ENCODE measurements around the gene RIMBP3C.
"Not testable (repeated sequence)": the region's sequence is repeated elsewhere in the genome, so short reads cannot be mapped to it uniquely, and the experiment has no call there.

GRCh38 chr22:21499623-21500506 lies 51.4 kb downstream of the RIMBP3C start:
- TF ChIP-seq, protein P1, sequence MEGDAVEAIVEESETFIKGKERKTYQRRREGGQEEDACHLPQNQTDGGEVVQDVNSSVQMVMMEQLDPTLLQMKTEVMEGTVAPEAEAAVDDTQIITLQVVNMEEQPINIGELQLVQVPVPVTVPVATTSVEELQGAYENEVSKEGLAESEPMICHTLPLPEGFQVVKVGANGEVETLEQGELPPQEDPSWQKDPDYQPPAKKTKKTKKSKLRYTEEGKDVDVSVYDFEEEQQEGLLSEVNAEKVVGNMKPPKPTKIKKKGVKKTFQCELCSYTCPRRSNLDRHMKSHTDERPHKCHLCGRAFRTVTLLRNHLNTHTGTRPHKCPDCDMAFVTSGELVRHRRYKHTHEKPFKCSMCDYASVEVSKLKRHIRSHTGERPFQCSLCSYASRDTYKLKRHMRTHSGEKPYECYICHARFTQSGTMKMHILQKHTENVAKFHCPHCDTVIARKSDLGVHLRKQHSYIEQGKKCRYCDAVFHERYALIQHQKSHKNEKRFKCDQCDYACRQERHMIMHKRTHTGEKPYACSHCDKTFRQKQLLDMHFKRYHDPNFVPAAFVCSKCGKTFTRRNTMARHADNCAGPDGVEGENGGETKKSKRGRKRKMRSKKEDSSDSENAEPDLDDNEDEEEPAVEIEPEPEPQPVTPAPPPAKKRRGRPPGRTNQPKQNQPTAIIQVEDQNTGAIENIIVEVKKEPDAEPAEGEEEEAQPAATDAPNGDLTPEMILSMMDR (conservative IDR thresholded peaks at IDR 0.05): not testable (repeated sequence)
- TF ChIP-seq EZH2 (IDR thresholded peaks at IDR 0.05; ENCODE audit: low read depth): not testable (repeated sequence)

Data from PC-9 (cell line).